ENCODE measurements around the gene VSIG2.
A peak's percentile ranks its signal among the peaks of the same experiment; 100 is the strongest.

The VSIG2 gene

GRCh38 chr11:124763156-124763947, 11.3 kb upstream of the VSIG2 start:
- H3K4me3 ChIP-seq (ENCODE audit: low read depth, low read length), result peak overlapping the region; percentile 70
- TF ChIP-seq, protein P1, sequence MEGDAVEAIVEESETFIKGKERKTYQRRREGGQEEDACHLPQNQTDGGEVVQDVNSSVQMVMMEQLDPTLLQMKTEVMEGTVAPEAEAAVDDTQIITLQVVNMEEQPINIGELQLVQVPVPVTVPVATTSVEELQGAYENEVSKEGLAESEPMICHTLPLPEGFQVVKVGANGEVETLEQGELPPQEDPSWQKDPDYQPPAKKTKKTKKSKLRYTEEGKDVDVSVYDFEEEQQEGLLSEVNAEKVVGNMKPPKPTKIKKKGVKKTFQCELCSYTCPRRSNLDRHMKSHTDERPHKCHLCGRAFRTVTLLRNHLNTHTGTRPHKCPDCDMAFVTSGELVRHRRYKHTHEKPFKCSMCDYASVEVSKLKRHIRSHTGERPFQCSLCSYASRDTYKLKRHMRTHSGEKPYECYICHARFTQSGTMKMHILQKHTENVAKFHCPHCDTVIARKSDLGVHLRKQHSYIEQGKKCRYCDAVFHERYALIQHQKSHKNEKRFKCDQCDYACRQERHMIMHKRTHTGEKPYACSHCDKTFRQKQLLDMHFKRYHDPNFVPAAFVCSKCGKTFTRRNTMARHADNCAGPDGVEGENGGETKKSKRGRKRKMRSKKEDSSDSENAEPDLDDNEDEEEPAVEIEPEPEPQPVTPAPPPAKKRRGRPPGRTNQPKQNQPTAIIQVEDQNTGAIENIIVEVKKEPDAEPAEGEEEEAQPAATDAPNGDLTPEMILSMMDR (IDR thresholded peaks at IDR 0.05; ENCODE audit: low read depth, low read length, missing control alignments), result peak; percentile 83
- peak; percentile 38 for DNase-seq (ENCODE audit: low read depth)

DNA sequence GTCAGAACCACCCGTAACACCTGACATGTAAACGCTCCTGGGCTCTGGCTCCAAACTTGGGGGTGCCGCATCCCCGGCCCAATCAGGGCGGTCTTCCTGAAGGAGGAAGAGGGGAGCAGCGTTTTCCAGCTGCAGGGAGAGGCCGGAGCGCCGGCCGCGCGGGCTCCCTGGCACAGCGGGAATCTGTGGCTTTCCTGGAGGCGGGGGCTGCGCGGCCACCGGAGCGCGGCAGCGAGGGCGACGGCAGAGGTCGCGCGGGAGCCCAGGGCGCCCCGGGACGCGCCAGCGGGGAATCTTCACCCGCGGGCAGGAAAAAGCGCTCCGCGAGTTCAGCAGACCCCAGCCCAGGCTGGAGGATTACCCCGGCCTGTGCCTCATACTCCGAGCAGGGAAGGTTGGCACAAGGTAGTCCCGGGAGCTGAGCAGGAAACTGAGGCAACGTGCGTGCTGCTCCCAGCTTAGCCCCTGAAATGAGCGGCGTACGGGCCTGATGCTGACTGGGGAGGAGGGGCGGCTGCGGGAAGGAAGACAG, 10.6 kb upstream of the VSIG2 start:
- DNase-seq (ENCODE audit: low read depth), result no peak
- TF ChIP-seq, protein P1 (IDR thresholded peaks at IDR 0.05; ENCODE audit: low read depth, low read length, missing control alignments), result peak; percentile 0

GRCh38 chr11:124762105-124762623, 10.1 kb upstream of the VSIG2 start, which contains the start of gene ESAM:
Gene ESAM, minus strand, starts transcription at chr11:124762290. Its CDS starts 136 bp downstream, at chr11:124762154.
- H3K4me3 ChIP-seq (ENCODE audit: low read depth, low read length), result peak within 1 kb of the TSS; percentile 70
- TF ChIP-seq, protein P1 (IDR thresholded peaks at IDR 0.05; ENCODE audit: low read depth, low read length, missing control alignments), result peak; percentile 19
- DNase-seq (ENCODE audit: low read depth), result no peak

More for the DNA sequence above, 10.6 kb upstream of the VSIG2 start:
- peak overlapping the region; percentile 70 for H3K4me3 ChIP-seq (ENCODE audit: low read depth, low read length)

GRCh38 chr11:124761301-124762104, 9.4 kb upstream of the VSIG2 start:
- TF ChIP-seq, protein P1 (IDR thresholded peaks at IDR 0.05; ENCODE audit: low read depth, low read length, missing control alignments), result peak; percentile 27
- peak overlapping the region; percentile 70 for H3K4me3 ChIP-seq (ENCODE audit: low read depth, low read length)
- DNase-seq (ENCODE audit: low read depth), result no peak

DNA sequence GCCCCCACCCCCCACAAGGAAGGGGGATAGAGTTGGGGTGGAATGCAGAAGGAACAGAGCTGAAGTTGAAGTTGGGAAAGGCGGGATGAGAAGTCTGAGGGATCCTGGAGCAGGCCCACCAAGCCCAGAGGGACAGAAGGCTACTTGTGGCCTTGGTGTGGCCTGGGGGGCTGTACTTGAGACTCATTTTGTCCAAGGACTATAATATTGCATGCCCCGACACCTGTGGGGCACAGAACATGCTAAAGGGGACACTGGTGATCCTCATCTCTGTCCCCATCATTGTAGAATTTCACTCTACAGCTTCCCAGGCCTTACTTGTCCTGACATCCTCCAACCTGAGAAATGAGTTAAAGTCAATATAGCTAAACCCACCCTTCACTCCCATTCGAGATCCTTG, 8.8 kb upstream of the VSIG2 start:
- DNase-seq (ENCODE audit: low read depth), result no peak
- H3K4me3 ChIP-seq (ENCODE audit: low read depth, low read length), result peak overlapping the region; percentile 70

DNA sequence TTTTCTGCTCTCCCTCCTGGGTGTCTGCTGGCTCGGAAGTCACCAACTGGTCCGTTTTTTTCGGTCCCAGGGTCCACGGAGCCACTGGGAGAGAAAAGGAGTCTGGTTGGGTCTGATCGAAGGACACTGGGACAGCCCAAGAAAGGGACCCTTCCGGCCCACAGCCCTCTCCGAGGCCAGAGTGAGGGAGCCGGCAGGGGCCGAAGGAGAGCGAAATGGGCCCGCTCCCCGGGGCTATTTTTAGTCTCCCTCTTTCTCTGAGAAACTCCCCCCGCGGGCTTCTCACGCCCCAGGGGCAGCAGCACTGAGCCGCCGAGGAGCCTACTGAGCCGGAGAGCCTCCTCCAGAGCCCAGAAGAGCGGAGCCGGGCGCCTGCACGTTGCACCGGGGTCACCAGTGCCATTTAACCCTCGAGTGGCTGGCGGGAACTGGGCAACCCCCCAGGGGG, 8.2 kb upstream of the VSIG2 start:
- TF ChIP-seq, protein P1 (IDR thresholded peaks at IDR 0.05; ENCODE audit: low read depth, low read length, missing control alignments), result no peak
- no peak for DNase-seq (ENCODE audit: low read depth)
- peak overlapping the region; percentile 70 for H3K4me3 ChIP-seq (ENCODE audit: low read depth, low read length)

More for the DNA sequence above, 8.8 kb upstream of the VSIG2 start:
- TF ChIP-seq, protein P1 (IDR thresholded peaks at IDR 0.05; ENCODE audit: low read depth, low read length, missing control alignments), result no peak

Measured in GM12864 (cell line).